Measurements from ENCODE around the gene DCAF16. TPM values are rescaled to one million over a fixed set of nuclear protein-coding genes. Genes with fewer than 3 reads are reported as not detected.

Gene DCAF16
- total RNA-seq, 1 experiment from 2014 or later = 65.7 TPM

DNA sequence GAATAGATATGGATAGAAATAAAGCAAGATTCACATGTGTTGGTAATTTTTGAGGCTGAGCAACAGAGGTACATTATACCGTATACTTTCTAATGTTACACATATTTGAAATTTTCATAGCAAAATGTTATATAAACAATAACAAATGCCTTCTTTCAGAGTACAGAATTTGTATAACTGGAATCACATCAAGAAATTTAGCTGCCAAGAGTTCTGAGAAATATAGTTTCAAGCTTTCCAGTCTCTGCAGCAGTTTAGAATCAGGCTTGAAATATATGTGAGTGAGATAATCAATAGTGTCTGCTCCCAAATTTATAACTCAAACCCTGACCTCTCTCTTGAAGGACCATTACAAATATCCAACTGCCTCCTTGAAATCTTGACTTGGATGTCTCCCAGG, 52.9 kb downstream of the DCAF16 start:
- Histone ChIP-seq H3K4me3 (replicated peaks in 1 of 2; ENCODE audit: low read depth in 1 of 2, low read length in 2 of 2) (no peak overlapping the region), H3K4me2 (ENCODE audit: low read length) (no peak overlapping the region), H3K27me3 (ENCODE audit: insufficient read depth, low read length) (peaks cover 13% of the 10 kb centered on the region), H3K9me3 (ENCODE audit: control insufficient read depth in 1 of 2, insufficient read depth in 1 of 2, low read depth in 1 of 2, low read length in 2 of 2) (no peaks in the 10 kb centered on the region), H4K20me1 (ENCODE audit: insufficient read depth) (no peaks in the 10 kb centered on the region), H3K9me2 (ENCODE audit: insufficient read depth) (no peaks in the 10 kb centered on the region), H3K27ac (ENCODE audit: low read depth, low read length) (no peak overlapping the region), H3K36me3 (ENCODE audit: control insufficient read depth in 1 of 2, insufficient read depth in 2 of 2, low read length in 2 of 2) (no peaks in the 10 kb centered on the region), H3K9ac (ENCODE audit: low read length) (no peak overlapping the region), H3K4me1 (ENCODE audit: control insufficient read depth in 1 of 2, insufficient read depth in 2 of 2, low read length in 2 of 2) (no peaks in the 10 kb centered on the region), H3K79me2 (ENCODE audit: insufficient read depth, low read length) (no peaks in the 10 kb centered on the region), H2AFZ (ENCODE audit: low read depth, low read length, poor library complexity, severe bottlenecking) (no peak overlapping the region)
- RAD21 ChIA-PET (ENCODE audit: low non-redundant PET in 1 of 2, low total read pairs in 2 of 2, uncharacterized antibody in 2 of 2, unreplicated experiment in 2 of 2) = no interaction called here
- TF ChIP-seq POLR2AphosphoS5 (IDR thresholded peaks at IDR 0.05; ENCODE audit: low read depth, low read length) (no peak), TCF7L2 (IDR thresholded peaks at IDR 0.05; ENCODE audit: borderline replicate concordance, extremely low read depth, insufficient read depth, insufficient read length) (no peak), CEBPB (IDR thresholded peaks at IDR 0.05; ENCODE audit: low read depth) (no peak), YY1 (IDR thresholded peaks at IDR 0.05; ENCODE audit: extremely low read depth, insufficient replicate concordance, low read depth, low read length) (no peak), EZH2 (IDR thresholded peaks at IDR 0.05) (no peak)
- TF ChIP-seq, protein P1, sequence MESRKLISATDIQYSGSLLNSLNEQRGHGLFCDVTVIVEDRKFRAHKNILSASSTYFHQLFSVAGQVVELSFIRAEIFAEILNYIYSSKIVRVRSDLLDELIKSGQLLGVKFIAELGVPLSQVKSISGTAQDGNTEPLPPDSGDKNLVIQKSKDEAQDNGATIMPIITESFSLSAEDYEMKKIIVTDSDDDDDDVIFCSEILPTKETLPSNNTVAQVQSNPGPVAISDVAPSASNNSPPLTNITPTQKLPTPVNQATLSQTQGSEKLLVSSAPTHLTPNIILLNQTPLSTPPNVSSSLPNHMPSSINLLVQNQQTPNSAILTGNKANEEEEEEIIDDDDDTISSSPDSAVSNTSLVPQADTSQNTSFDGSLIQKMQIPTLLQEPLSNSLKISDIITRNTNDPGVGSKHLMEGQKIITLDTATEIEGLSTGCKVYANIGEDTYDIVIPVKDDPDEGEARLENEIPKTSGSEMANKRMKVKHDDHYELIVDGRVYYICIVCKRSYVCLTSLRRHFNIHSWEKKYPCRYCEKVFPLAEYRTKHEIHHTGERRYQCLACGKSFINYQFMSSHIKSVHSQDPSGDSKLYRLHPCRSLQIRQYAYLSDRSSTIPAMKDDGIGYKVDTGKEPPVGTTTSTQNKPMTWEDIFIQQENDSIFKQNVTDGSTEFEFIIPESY (IDR thresholded peaks at IDR 0.05; ENCODE audit: extremely low read depth, insufficient replicate concordance, low read length) = no peak
- ATAC-seq = no peak
- BruUV-seq (replicated peaks) = no TSS peak
- intact Hi-C loops (cut with micrococcal nuclease) = no loop called here
- CTCF ChIA-PET = no interaction called here
- no peak for DNase-seq (ENCODE audit: low read depth, low spot score)
- POLR2A ChIA-PET = no interaction called here

DNA sequence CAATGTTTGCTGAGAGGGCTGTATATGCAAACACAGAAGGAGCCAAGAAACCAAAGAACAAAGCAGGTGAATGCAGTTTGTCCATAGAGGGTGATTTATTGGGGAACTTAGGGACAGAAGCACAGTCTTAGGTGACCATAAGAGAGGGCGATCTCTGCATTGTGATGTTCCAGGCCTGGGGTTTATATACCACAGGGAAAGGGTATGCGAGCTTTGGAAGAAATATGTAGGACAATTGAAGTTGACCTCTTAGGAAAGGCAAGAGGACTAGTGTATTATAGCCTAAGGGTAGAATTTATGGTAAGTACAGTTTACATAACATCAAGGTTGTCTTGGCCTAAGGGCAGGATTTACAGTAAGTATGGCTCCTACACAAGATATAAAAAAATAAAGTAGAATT, 56.9 kb downstream of the DCAF16 start:
- Histone ChIP-seq H4K20me1 (ENCODE audit: insufficient read depth) (no peaks in the 10 kb centered on the region), H3K36me3 (ENCODE audit: control insufficient read depth in 1 of 2, insufficient read depth in 2 of 2, low read length in 2 of 2) (no peaks in the 10 kb centered on the region), H3K79me2 (ENCODE audit: insufficient read depth, low read length) (no peaks in the 10 kb centered on the region), H3K27ac (ENCODE audit: low read depth, low read length) (no peak overlapping the region), H3K9me3 (ENCODE audit: control insufficient read depth in 1 of 2, insufficient read depth in 1 of 2, low read depth in 1 of 2, low read length in 2 of 2) (no peaks in the 10 kb centered on the region), H3K9me2 (ENCODE audit: insufficient read depth) (no peaks in the 10 kb centered on the region), H3K4me3 (replicated peaks in 1 of 2; ENCODE audit: low read depth in 1 of 2, low read length in 2 of 2) (no peak overlapping the region), H3K4me1 (ENCODE audit: control insufficient read depth in 1 of 2, insufficient read depth in 2 of 2, low read length in 2 of 2) (no peaks in the 10 kb centered on the region), H2AFZ (ENCODE audit: low read depth, low read length, poor library complexity, severe bottlenecking) (no peak overlapping the region), H3K4me2 (ENCODE audit: low read length) (no peak overlapping the region), H3K27me3 (ENCODE audit: insufficient read depth, low read length) (peaks cover 16% of the 10 kb centered on the region), H3K9ac (ENCODE audit: low read length) (no peak overlapping the region)
- intact Hi-C loops (cut with micrococcal nuclease) = no loop called here
- TF ChIP-seq, protein P2, sequence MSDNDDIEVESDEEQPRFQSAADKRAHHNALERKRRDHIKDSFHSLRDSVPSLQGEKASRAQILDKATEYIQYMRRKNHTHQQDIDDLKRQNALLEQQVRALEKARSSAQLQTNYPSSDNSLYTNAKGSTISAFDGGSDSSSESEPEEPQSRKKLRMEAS (IDR thresholded peaks at IDR 0.05) = no peak
- no peak for TF ChIP-seq YY1 (IDR thresholded peaks at IDR 0.05; ENCODE audit: extremely low read depth, insufficient replicate concordance, low read depth, low read length)
- no peak for TF ChIP-seq RAD21 (IDR thresholded peaks at IDR 0.05; ENCODE audit: low read depth)
- TF ChIP-seq CBX3 (IDR thresholded peaks at IDR 0.05; ENCODE audit: low read depth) = no peak
- TF ChIP-seq EGR1 (IDR thresholded peaks at IDR 0.05; ENCODE audit: low read depth) = no peak
- TF ChIP-seq EZH2phosphoT487 (IDR thresholded peaks at IDR 0.05; ENCODE audit: borderline replicate concordance) = no peak
- TF ChIP-seq, protein P3, sequence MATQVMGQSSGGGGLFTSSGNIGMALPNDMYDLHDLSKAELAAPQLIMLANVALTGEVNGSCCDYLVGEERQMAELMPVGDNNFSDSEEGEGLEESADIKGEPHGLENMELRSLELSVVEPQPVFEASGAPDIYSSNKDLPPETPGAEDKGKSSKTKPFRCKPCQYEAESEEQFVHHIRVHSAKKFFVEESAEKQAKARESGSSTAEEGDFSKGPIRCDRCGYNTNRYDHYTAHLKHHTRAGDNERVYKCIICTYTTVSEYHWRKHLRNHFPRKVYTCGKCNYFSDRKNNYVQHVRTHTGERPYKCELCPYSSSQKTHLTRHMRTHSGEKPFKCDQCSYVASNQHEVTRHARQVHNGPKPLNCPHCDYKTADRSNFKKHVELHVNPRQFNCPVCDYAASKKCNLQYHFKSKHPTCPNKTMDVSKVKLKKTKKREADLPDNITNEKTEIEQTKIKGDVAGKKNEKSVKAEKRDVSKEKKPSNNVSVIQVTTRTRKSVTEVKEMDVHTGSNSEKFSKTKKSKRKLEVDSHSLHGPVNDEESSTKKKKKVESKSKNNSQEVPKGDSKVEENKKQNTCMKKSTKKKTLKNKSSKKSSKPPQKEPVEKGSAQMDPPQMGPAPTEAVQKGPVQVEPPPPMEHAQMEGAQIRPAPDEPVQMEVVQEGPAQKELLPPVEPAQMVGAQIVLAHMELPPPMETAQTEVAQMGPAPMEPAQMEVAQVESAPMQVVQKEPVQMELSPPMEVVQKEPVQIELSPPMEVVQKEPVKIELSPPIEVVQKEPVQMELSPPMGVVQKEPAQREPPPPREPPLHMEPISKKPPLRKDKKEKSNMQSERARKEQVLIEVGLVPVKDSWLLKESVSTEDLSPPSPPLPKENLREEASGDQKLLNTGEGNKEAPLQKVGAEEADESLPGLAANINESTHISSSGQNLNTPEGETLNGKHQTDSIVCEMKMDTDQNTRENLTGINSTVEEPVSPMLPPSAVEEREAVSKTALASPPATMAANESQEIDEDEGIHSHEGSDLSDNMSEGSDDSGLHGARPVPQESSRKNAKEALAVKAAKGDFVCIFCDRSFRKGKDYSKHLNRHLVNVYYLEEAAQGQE (IDR thresholded peaks at IDR 0.05; ENCODE audit: low read depth) = no peak
- no peak for TF ChIP-seq CEBPB (IDR thresholded peaks at IDR 0.05; ENCODE audit: low read depth)
- TF ChIP-seq POLR2A (IDR thresholded peaks at IDR 0.05; ENCODE audit: borderline replicate concordance, extremely low read depth, insufficient read depth, insufficient read length) = no peak
- TF ChIP-seq ZNF274 (IDR thresholded peaks at IDR 0.05; ENCODE audit: low read depth, low read length) = no peak
- no peak for TF ChIP-seq TCF7L2 (IDR thresholded peaks at IDR 0.05; ENCODE audit: borderline replicate concordance, extremely low read depth, insufficient read depth, insufficient read length)
- no peak for TF ChIP-seq EZH2 (IDR thresholded peaks at IDR 0.05)
- ATAC-seq = no peak
- BruUV-seq (replicated peaks) = no TSS peak
- no peak for DNase-seq (ENCODE audit: low read depth, low spot score)
- CTCF ChIA-PET = no interaction called here
- POLR2A ChIA-PET = no interaction called here
- RAD21 ChIA-PET (ENCODE audit: low non-redundant PET in 1 of 2, low total read pairs in 2 of 2, uncharacterized antibody in 2 of 2, unreplicated experiment in 2 of 2) = no interaction called here
